Activated naive CD8-positive, alpha-beta T cell treated with anti-CD3 and anti-CD28 coated beads, Interleukin-2, amount 50 U/mL, for 24 hours (primary cell): ENCODE results near the gene CCDC3.
"Not testable (repeated sequence)": the region's sequence is repeated elsewhere in the genome, so short reads cannot be mapped to it uniquely, and the experiment has no call there.

ENCODE experiments used
- ATAC-seq: fragments of 150-1000 bp; cut with Tn5 transposase; one replicate; pipeline ENCODE4 v1.10.0; 2021
- DNase-seq: peaks from one replicate; pipeline ENCODE4 v3.0.0; 2021
- H3K27ac Mint-ChIP-seq: one replicate; pipeline ENCODE4 v1.8.0; 2021; ENCODE audit warnings: mild to moderate bottlenecking, mixed read lengths
- H3K27me3 Mint-ChIP-seq: one replicate; pipeline ENCODE4 v1.8.0; 2021; ENCODE audit warnings: mixed read lengths
- H3K36me3 Mint-ChIP-seq: one replicate; pipeline ENCODE4 v1.8.0; 2021; ENCODE audit warnings: low read depth, mixed read lengths
- H3K4me1 Mint-ChIP-seq: one replicate; pipeline ENCODE4 v1.8.0; 2021; ENCODE audit warnings: mixed read lengths
- H3K4me3 Mint-ChIP-seq: one replicate; pipeline ENCODE4 v1.8.0; 2021; ENCODE audit warnings: mild to moderate bottlenecking, moderate library complexity, mixed read lengths
- H3K9me3 Mint-ChIP-seq: one replicate; pipeline ENCODE4 v1.8.0; 2021; ENCODE audit warnings: mixed read lengths

CCDC3 gene

DNA sequence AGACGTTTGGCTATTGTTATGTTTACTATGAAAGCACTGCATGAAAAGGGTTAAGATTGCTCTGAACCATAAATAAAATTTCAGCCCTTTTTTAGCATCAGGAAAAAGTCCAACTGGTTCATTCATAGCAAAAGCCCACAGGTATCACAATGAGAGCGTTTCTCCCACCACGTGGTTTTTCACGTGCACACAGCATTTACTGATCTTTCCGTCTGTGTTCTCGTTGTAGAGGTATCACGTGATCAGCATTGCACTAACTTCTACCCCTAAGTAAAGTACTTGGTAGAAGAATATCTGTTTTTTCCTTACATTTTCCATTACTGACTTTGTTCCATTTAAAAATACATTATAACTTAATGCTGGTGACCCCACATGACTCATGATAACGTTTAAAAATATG, 17.8 kb upstream of the CCDC3 start:
- ATAC-seq (no peak), DNase-seq (no peak)
- peaks cover 19% of the 10 kb centered on the region for H3K27me3 Mint-ChIP-seq

GRCh38 chr10:13018171-13018570, 16.7 kb upstream of the CCDC3 start:
- peaks cover 19% of the 10 kb centered on the region for H3K27me3 Mint-ChIP-seq
- DNase-seq (no peak), ATAC-seq (no peak)
- no peak overlapping the region for H3K4me3 Mint-ChIP-seq
- peaks cover 14% of the 10 kb centered on the region for H3K9me3 Mint-ChIP-seq
- no peaks in the 10 kb centered on the region for H3K4me1 Mint-ChIP-seq
- no peaks in the 10 kb centered on the region for H3K36me3 Mint-ChIP-seq
- H3K27ac Mint-ChIP-seq, result no peak overlapping the region

More for the DNA sequence above, 17.8 kb upstream of the CCDC3 start:
- no peak overlapping the region for H3K4me3 Mint-ChIP-seq
- no peak overlapping the region for H3K27ac Mint-ChIP-seq
- H3K36me3 Mint-ChIP-seq, result no peaks in the 10 kb centered on the region
- peaks cover 24% of the 10 kb centered on the region for H3K9me3 Mint-ChIP-seq
- H3K4me1 Mint-ChIP-seq, result no peaks in the 10 kb centered on the region

GRCh38 chr10:13016886-13017285, 15.4 kb upstream of the CCDC3 start:
- DNase-seq, result no peak
- no peaks in the 10 kb centered on the region for H3K4me1 Mint-ChIP-seq
- H3K4me3 Mint-ChIP-seq, result no peak overlapping the region
- ATAC-seq, result no peak
- peaks cover 7% of the 10 kb centered on the region for H3K9me3 Mint-ChIP-seq
- peaks cover 19% of the 10 kb centered on the region for H3K27me3 Mint-ChIP-seq
- no peak overlapping the region for H3K27ac Mint-ChIP-seq
- no peaks in the 10 kb centered on the region for H3K36me3 Mint-ChIP-seq

DNA sequence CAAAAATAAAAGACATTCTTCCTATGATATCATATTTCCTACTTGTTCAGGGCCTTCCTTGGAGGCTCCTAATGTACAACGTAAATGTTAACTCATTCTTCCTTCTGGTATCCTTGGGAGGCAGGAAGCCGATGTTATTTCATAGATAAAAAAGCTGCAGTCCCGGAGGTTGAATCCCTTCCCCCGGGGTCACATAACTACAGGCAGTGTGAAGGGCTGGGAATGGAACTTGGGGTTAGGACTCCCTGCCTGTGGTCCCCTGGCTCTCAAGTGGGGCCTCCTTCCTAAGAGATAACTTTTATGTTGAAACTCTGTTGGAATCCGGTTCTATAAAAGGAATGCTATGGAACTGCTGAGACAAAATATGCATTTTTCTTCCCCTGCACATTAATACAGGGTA, 14.9 kb upstream of the CCDC3 start:
- ATAC-seq, result no peak
- no peak for DNase-seq
- Mint-ChIP-seq H3K36me3 (no peaks in the 10 kb centered on the region), H3K27ac (no peak overlapping the region), H3K9me3 (peaks cover 5% of the 10 kb centered on the region), H3K4me1 (no peaks in the 10 kb centered on the region), H3K27me3 (peaks cover 21% of the 10 kb centered on the region), H3K4me3 (no peak overlapping the region)

DNA sequence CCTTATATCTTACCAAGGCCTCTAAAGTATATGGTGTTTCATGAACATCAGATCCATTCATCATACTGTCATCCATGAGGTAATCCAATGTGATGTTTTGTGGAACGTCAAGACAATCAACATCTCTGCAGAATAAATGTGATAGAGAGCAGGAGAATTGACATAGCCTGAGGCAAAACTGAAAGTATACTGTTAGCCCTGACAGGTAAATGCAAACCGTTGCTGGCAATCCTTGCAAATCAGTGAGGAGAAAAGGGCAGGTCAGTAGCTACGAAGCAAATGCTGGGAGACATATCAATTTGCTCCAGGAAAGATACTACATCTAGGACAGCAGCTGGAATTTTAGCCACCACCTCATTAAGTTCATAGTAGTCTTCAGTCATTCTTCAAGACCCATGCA, 4.5 kb upstream of the CCDC3 start:
- H3K36me3 Mint-ChIP-seq, result no peaks in the 10 kb centered on the region
- DNase-seq (no peak), ATAC-seq (no peak)
- no peaks in the 10 kb centered on the region for H3K9me3 Mint-ChIP-seq
- H3K4me3 Mint-ChIP-seq, result no peak overlapping the region
- H3K27ac Mint-ChIP-seq, result no peak overlapping the region
- H3K4me1 Mint-ChIP-seq, result peaks cover 2% of the 10 kb centered on the region
- H3K27me3 Mint-ChIP-seq, result peaks cover 48% of the 10 kb centered on the region

DNA sequence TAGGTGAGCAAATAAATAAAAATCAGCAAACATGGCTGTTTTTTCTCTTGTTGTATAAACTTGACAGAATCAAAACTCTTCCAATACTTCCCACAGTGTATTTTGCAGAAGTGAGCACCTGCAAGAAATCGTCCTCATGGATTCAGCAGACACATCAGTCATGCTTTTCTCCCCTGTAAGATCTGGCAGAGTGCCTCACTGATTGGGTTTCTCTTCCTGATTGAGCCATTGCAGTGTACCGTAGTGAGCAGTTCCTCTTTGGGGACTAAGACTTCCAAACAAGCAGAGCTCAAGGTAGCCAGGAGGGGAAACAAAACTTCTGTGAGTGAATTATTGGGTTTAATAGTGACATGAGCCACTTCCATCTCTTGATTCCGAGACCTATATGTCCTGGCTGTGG, 2.2 kb upstream of the CCDC3 start:
- ATAC-seq, result no peak

GRCh38 chr10:13003004-13003403, 1.5 kb upstream of the CCDC3 start:
- Mint-ChIP-seq H3K4me3 (no peak overlapping the region), H3K4me1 (peaks cover 2% of the 10 kb centered on the region), H3K27ac (no peak overlapping the region), H3K27me3 (peaks cover 63% of the 10 kb centered on the region), H3K9me3 (no peaks in the 10 kb centered on the region), H3K36me3 (no peaks in the 10 kb centered on the region)
- ATAC-seq (no peak), DNase-seq (no peak)

More for the DNA sequence above, 2.2 kb upstream of the CCDC3 start:
- Mint-ChIP-seq H3K27me3 (peaks cover 59% of the 10 kb centered on the region), H3K4me1 (peaks cover 2% of the 10 kb centered on the region), H3K4me3 (no peak overlapping the region), H3K27ac (no peak overlapping the region), H3K9me3 (no peaks in the 10 kb centered on the region), H3K36me3 (no peaks in the 10 kb centered on the region)
- no peak for DNase-seq

GRCh38 chr10:13001887-13002212, 337 bp upstream of the CCDC3 start:
- ATAC-seq, result no peak
- H3K4me1 Mint-ChIP-seq, result peaks cover 2% of the 10 kb centered on the region
- peaks cover 64% of the 10 kb centered on the region for H3K27me3 Mint-ChIP-seq
- no peak overlapping the region for H3K27ac Mint-ChIP-seq
- no peak for DNase-seq
- H3K9me3 Mint-ChIP-seq, result no peaks in the 10 kb centered on the region
- H3K4me3 Mint-ChIP-seq, result no peak overlapping the region
- no peaks in the 10 kb centered on the region for H3K36me3 Mint-ChIP-seq

- DNase-seq, result no peak
- Mint-ChIP-seq H3K27me3 (peaks cover 56% of the 10 kb centered on the region), H3K4me1 (peaks cover 2% of the 10 kb centered on the region), H3K9me3 (no peaks in the 10 kb centered on the region), H3K36me3 (no peaks in the 10 kb centered on the region), H3K4me3 (no peak overlapping the region), H3K27ac (no peak overlapping the region)
- no peak for ATAC-seq
These were observed 1.1 kb downstream of the CCDC3 start for GRCh38 chr10:13000431-13000830.

DNA sequence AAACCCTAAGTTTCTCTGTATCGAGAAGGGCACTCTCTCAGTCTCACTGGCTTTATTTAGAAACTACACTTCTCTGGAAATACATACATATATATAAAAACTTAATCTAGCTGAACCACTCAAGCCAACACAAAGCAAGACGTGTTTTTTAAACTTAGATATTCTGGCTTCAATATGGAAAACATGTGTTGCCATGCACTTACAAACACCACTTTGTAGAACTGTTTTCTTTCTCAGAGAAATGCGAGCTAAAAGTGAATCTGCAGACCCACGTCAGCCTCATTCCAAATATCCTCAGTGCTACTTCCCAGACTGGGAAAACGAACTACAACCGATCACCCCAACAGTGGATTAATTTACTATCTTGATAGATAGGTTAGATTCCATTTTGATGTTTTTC, 1.7 kb downstream of the CCDC3 start:
- no peaks in the 10 kb centered on the region for H3K9me3 Mint-ChIP-seq
- H3K4me1 Mint-ChIP-seq, result peaks cover 2% of the 10 kb centered on the region
- ATAC-seq, result no peak
- no peak overlapping the region for H3K27ac Mint-ChIP-seq
- H3K36me3 Mint-ChIP-seq, result no peaks in the 10 kb centered on the region
- no peak overlapping the region for H3K4me3 Mint-ChIP-seq
- DNase-seq, result no peak
- peaks cover 54% of the 10 kb centered on the region for H3K27me3 Mint-ChIP-seq

DNA sequence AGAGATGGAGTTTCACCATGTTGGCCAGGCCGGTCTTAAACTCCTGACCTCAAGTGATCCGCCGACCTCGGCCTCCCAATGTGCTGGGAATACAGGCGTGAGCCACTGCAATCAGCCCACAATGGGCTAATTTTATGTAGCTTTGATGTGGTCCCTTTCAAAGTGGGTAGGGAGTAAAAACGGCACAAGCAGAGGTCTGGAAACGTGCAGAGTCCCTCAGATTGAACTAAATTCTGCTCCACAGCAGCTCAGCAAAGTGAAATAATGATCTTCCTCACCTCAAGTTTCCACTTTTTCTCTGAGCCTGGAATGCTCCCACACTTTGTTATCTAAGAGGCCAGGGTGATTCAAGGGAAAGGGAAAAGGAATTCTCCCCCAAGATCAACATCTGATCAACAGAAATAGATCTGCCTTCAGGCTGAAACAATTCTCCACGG, 6.1 kb downstream of the CCDC3 start:
- H3K4me1 Mint-ChIP-seq, result no peaks in the 10 kb centered on the region
- no peak overlapping the region for H3K4me3 Mint-ChIP-seq
- no peak for ATAC-seq
- H3K27me3 Mint-ChIP-seq, result peaks cover 48% of the 10 kb centered on the region
- H3K9me3 Mint-ChIP-seq, result no peaks in the 10 kb centered on the region
- no peaks in the 10 kb centered on the region for H3K36me3 Mint-ChIP-seq
- no peak overlapping the region for H3K27ac Mint-ChIP-seq
- DNase-seq, result no peak

DNA sequence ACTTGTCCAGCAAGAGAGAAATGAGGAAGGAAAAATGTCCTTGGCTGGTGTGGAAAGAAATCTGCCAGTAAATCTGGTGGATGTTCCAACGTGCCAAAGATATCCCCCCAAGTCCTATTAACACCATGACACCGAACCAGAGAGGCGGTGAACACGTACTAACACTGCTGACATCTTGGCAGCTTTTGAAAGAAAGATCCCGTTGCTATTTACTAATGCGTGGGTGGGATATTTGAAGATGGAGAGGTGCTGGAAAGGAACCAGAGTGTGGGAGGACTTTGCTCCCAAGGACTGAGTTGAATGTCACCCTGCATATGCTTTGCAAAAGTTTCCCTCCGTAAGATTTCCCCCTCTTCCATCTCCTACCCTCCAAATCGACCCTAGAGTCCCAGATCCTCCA, 7.9 kb downstream of the CCDC3 start:
- Mint-ChIP-seq H3K4me1 (no peaks in the 10 kb centered on the region), H3K36me3 (no peaks in the 10 kb centered on the region), H3K27me3 (peaks cover 36% of the 10 kb centered on the region), H3K9me3 (no peaks in the 10 kb centered on the region), H3K27ac (no peak overlapping the region), H3K4me3 (no peak overlapping the region)
- no peak for ATAC-seq
- DNase-seq, result no peak

DNA sequence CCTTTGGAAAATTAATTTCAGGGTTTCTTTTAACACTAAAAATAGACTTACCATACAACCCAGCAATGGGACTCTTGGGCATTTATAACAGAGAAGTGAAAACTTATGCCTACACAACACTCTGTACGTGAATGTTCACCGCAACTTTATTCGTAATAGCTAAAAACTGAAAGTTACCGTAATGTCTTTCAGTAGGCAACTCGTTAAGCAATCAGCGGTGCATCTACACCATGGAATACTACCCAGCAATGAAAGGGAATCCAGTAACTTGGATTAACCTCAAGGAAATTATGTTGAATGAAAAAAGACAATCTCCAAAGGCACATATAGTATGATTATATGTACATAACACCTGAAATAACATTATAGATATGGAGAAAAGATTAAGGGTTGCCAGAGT, 16.2 kb downstream of the CCDC3 start:
- H3K36me3 Mint-ChIP-seq, result no peaks in the 10 kb centered on the region
- ATAC-seq (no peak), DNase-seq (no peak)
- H3K4me3 Mint-ChIP-seq, result no peak overlapping the region
- no peak overlapping the region for H3K27ac Mint-ChIP-seq
- peaks cover 11% of the 10 kb centered on the region for H3K27me3 Mint-ChIP-seq
- peaks cover 14% of the 10 kb centered on the region for H3K4me1 Mint-ChIP-seq
- H3K9me3 Mint-ChIP-seq, result peaks cover 6% of the 10 kb centered on the region

DNA sequence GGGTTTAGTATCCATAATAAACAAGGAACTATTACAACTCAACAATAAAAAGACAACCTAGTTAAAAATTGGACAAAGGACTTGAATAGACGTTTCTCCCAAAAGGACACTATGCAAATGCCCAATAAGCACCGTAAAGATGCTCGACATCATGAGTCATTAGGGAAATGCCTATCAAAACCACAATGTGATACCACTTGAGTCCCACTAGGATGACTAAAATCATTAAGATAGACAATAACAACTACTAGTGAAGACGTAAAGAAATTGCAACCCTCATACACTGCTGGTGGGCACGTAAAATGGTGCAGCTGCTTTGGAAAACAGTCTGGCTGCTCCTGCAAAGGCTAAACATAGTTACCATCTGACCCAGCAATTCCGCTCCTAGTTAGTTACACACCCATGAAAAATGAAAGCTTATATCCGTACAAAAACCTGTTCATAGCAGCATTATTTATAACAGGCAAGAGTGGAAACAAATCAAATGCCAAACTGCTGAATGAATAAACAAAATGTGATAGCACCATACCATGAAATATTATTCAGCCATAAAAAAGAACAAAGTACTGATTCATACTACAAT, 17.3 kb downstream of the CCDC3 start:
- Mint-ChIP-seq H3K27ac (peak overlapping the region; percentile 65), H3K9me3 (peaks cover 6% of the 10 kb centered on the region), H3K4me1 (peaks cover 14% of the 10 kb centered on the region), H3K4me3 (no peak overlapping the region), H3K27me3 (peaks cover 18% of the 10 kb centered on the region), H3K36me3 (no peaks in the 10 kb centered on the region)
- peak; percentile 54 for ATAC-seq
- no peak for DNase-seq

DNA sequence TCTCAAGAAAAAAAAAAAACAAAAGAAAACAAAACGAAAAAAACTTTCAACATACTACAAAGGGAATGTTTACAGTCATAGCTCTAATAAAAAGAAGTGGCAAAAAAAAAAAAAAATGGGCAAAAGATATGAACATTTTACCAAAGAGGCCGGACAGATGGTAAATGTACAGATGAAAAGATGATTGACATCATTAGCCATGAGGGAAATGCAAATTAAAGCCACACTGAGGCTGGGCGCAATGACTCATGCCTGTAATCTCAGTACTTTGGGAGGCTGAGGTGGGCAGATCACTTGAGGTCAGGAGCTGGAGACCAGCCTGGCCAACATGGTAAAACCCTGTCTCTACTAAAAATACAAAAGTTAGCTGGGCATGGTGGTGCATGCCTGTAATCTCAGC, 17.9 kb downstream of the CCDC3 start:
- H3K4me3 Mint-ChIP-seq, H3K9me3 Mint-ChIP-seq, H3K36me3 Mint-ChIP-seq: not testable (repeated sequence)
- Mint-ChIP-seq H3K27me3 (peaks cover 22% of the 10 kb centered on the region), H3K4me1 (peaks cover 14% of the 10 kb centered on the region), H3K27ac (peak overlapping the region; percentile 65)
- ATAC-seq (peak; percentile 68), DNase-seq (peak; percentile 18)

DNA sequence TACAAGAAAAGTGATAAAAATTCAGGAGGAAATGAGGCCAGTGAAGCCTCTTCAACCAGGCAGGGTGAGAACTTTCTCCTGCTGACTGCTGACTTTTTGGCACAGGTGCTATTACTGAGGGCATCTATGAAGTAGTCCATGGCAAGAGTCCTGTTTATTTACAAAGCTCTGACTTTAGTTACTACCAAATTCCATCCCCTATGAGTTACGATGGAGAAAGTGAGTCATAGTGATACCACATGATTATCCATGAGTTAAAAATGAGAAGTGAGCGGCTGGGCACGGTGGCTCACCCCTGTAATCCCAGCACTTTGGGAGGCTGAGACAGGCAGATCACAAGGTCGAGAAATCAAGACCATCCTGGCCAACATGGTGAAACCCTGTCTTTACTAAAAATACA, 19.9 kb downstream of the CCDC3 start:
- DNase-seq, result no peak
- H3K27ac Mint-ChIP-seq, result no peak overlapping the region
- peaks cover 35% of the 10 kb centered on the region for H3K27me3 Mint-ChIP-seq
- H3K4me3 Mint-ChIP-seq, result no peak overlapping the region
- H3K9me3 Mint-ChIP-seq, result peaks cover 6% of the 10 kb centered on the region
- peaks cover 14% of the 10 kb centered on the region for H3K4me1 Mint-ChIP-seq
- ATAC-seq, result no peak
- H3K36me3 Mint-ChIP-seq, result no peaks in the 10 kb centered on the region
